ENCODE results near the gene MS4A8. TPM values are rescaled to one million over a fixed set of nuclear protein-coding genes. Genes with fewer than 3 reads are reported as not detected.
"Not testable (repeated sequence)": the region's sequence is repeated elsewhere in the genome, so short reads cannot be mapped to it uniquely, and the experiment has no call there.

The MS4A8 gene
- not detected for total RNA-seq

GRCh38 chr11:60699284-60699691 lies at the start of gene MS4A8:
MS4A8 (plus strand) TSS chr11:60699612; CDS start chr11:60700861, 1,249 bp downstream.
- no peaks in the 10 kb centered on the region for H3K4me1 Mint-ChIP-seq
- H3K36me3 Mint-ChIP-seq (ENCODE audit: low read depth): no peaks in the 10 kb centered on the region
- no peaks in the 10 kb centered on the region for H3K9me3 Mint-ChIP-seq
- DNase-seq: no peak
- no peak within 1 kb of the TSS for H3K4me3 Mint-ChIP-seq
- H3K27me3 Mint-ChIP-seq: peaks cover 7% of the 10 kb centered on the region
- CTCF ChIA-PET: no interaction called here
- no peak within 1 kb of the TSS for H3K27ac Mint-ChIP-seq
- POLR2A ChIA-PET: no interaction called here

GRCh38 chr11:60657888-60658287 lies 41.5 kb upstream of the MS4A8 start:
- Mint-ChIP-seq H3K4me3 (no peak overlapping the region), H3K4me1 (no peaks in the 10 kb centered on the region), H3K27ac (no peak overlapping the region), H3K27me3 (no peaks in the 10 kb centered on the region), H3K9me3 (no peaks in the 10 kb centered on the region), H3K36me3 (ENCODE audit: low read depth) (no peaks in the 10 kb centered on the region)
- POLR2A ChIA-PET: no interaction called here
- DNase-seq: no peak
- CTCF ChIA-PET: no interaction called here

GRCh38 chr11:60658409-60658808 lies 41.0 kb upstream of the MS4A8 start:
- Mint-ChIP-seq H3K27me3 (peaks cover 2% of the 10 kb centered on the region), H3K4me3 (no peak overlapping the region), H3K4me1 (no peaks in the 10 kb centered on the region), H3K27ac (no peak overlapping the region), H3K36me3 (ENCODE audit: low read depth) (no peaks in the 10 kb centered on the region), H3K9me3 (no peaks in the 10 kb centered on the region)
- ChIA-PET POLR2A (no interaction called here), CTCF (no interaction called here)
- no peak for DNase-seq

GRCh38 chr11:60672255-60672654 lies 27.2 kb upstream of the MS4A8 start:
- no peak for DNase-seq
- ChIA-PET POLR2A (no interaction called here), CTCF (no interaction called here)
- H3K4me3 Mint-ChIP-seq: no peak overlapping the region
- no peaks in the 10 kb centered on the region for H3K36me3 Mint-ChIP-seq (ENCODE audit: low read depth)
- H3K9me3 Mint-ChIP-seq: peaks cover 16% of the 10 kb centered on the region
- H3K4me1 Mint-ChIP-seq: no peaks in the 10 kb centered on the region
- H3K27ac Mint-ChIP-seq: no peak overlapping the region
- peaks cover 3% of the 10 kb centered on the region for H3K27me3 Mint-ChIP-seq

- CTCF ChIA-PET; H3K36me3 Mint-ChIP-seq (ENCODE audit: low read depth); DNase-seq; H3K4me3 Mint-ChIP-seq; H3K27ac Mint-ChIP-seq; POLR2A ChIA-PET; H3K27me3 Mint-ChIP-seq; H3K4me1 Mint-ChIP-seq: not testable (repeated sequence)
- peaks cover 20% of the 10 kb centered on the region for H3K9me3 Mint-ChIP-seq
These were observed 21.2 kb upstream of the MS4A8 start for GRCh38 chr11:60678231-60678630.

GRCh38 chr11:60679879-60680278 lies 19.5 kb upstream of the MS4A8 start:
- H3K27me3 Mint-ChIP-seq: peaks cover 6% of the 10 kb centered on the region
- peaks cover 16% of the 10 kb centered on the region for H3K9me3 Mint-ChIP-seq
- no peak overlapping the region for H3K4me3 Mint-ChIP-seq
- H3K36me3 Mint-ChIP-seq (ENCODE audit: low read depth): peaks cover 2% of the 10 kb centered on the region
- no peak for DNase-seq
- H3K4me1 Mint-ChIP-seq: no peaks in the 10 kb centered on the region
- ChIA-PET CTCF (no interaction called here), POLR2A (no interaction called here)
- no peak overlapping the region for H3K27ac Mint-ChIP-seq

GRCh38 chr11:60680455-60681119 lies 18.8 kb upstream of the MS4A8 start:
- Mint-ChIP-seq H3K36me3 (ENCODE audit: low read depth) (peaks cover 2% of the 10 kb centered on the region), H3K4me1 (no peaks in the 10 kb centered on the region), H3K27me3 (peaks cover 6% of the 10 kb centered on the region), H3K27ac (no peak overlapping the region), H3K9me3 (peaks cover 16% of the 10 kb centered on the region), H3K4me3 (no peak overlapping the region)
- CTCF ChIA-PET: no interaction called here
- POLR2A ChIA-PET: no interaction called here
- no peak for DNase-seq

GRCh38 chr11:60684541-60684848 lies 14.9 kb upstream of the MS4A8 start:
- CTCF ChIA-PET; H3K27me3 Mint-ChIP-seq; H3K9me3 Mint-ChIP-seq; H3K36me3 Mint-ChIP-seq (ENCODE audit: low read depth); H3K4me1 Mint-ChIP-seq; H3K27ac Mint-ChIP-seq; POLR2A ChIA-PET; H3K4me3 Mint-ChIP-seq; DNase-seq: not testable (repeated sequence)

GRCh38 chr11:60691661-60692060 lies 7.8 kb upstream of the MS4A8 start:
- no peaks in the 10 kb centered on the region for H3K36me3 Mint-ChIP-seq (ENCODE audit: low read depth)
- H3K9me3 Mint-ChIP-seq: no peaks in the 10 kb centered on the region
- no peak for DNase-seq
- H3K27ac Mint-ChIP-seq: no peak overlapping the region
- ChIA-PET POLR2A (no interaction called here), CTCF (no interaction called here)
- no peaks in the 10 kb centered on the region for H3K4me1 Mint-ChIP-seq
- peaks cover 4% of the 10 kb centered on the region for H3K27me3 Mint-ChIP-seq
- H3K4me3 Mint-ChIP-seq: no peak overlapping the region

- POLR2A ChIA-PET: no interaction called here
- CTCF ChIA-PET: no interaction called here
- Mint-ChIP-seq H3K4me3 (no peak overlapping the region), H3K36me3 (ENCODE audit: low read depth) (no peaks in the 10 kb centered on the region), H3K4me1 (no peaks in the 10 kb centered on the region), H3K27me3 (peaks cover 9% of the 10 kb centered on the region), H3K9me3 (no peaks in the 10 kb centered on the region), H3K27ac (no peak overlapping the region)
- no peak for DNase-seq
These were observed 524 bp downstream of the MS4A8 start for GRCh38 chr11:60699936-60700335.

GRCh38 chr11:60700689-60701468 lies 1.5 kb downstream of the MS4A8 start:
- ChIA-PET CTCF (no interaction called here), POLR2A (no interaction called here)
- no peaks in the 10 kb centered on the region for H3K36me3 Mint-ChIP-seq (ENCODE audit: low read depth)
- H3K4me1 Mint-ChIP-seq: no peaks in the 10 kb centered on the region
- no peak overlapping the region for H3K4me3 Mint-ChIP-seq
- DNase-seq: no peak
- H3K27me3 Mint-ChIP-seq: peaks cover 7% of the 10 kb centered on the region
- no peak overlapping the region for H3K27ac Mint-ChIP-seq
- no peaks in the 10 kb centered on the region for H3K9me3 Mint-ChIP-seq

GRCh38 chr11:60701469-60701818 lies 2.0 kb downstream of the MS4A8 start:
- Mint-ChIP-seq H3K36me3 (ENCODE audit: low read depth) (no peaks in the 10 kb centered on the region), H3K4me3 (no peak overlapping the region), H3K4me1 (no peaks in the 10 kb centered on the region), H3K9me3 (no peaks in the 10 kb centered on the region), H3K27ac (no peak overlapping the region), H3K27me3 (peaks cover 7% of the 10 kb centered on the region)
- ChIA-PET CTCF (no interaction called here), POLR2A (no interaction called here)
- no peak for DNase-seq

GRCh38 chr11:60703374-60703773 lies 4.0 kb downstream of the MS4A8 start:
- Mint-ChIP-seq H3K4me3 (no peak overlapping the region), H3K4me1 (no peaks in the 10 kb centered on the region), H3K27ac (no peak overlapping the region), H3K9me3 (no peaks in the 10 kb centered on the region), H3K36me3 (ENCODE audit: low read depth) (no peaks in the 10 kb centered on the region), H3K27me3 (peaks cover 6% of the 10 kb centered on the region)
- ChIA-PET CTCF (no interaction called here), POLR2A (no interaction called here)
- no peak for DNase-seq

GRCh38 chr11:60705895-60706294 lies 6.5 kb downstream of the MS4A8 start:
- no peak overlapping the region for H3K27ac Mint-ChIP-seq
- no peaks in the 10 kb centered on the region for H3K4me1 Mint-ChIP-seq
- H3K27me3 Mint-ChIP-seq: peaks cover 8% of the 10 kb centered on the region
- no peaks in the 10 kb centered on the region for H3K9me3 Mint-ChIP-seq
- DNase-seq: no peak
- H3K36me3 Mint-ChIP-seq (ENCODE audit: low read depth): no peaks in the 10 kb centered on the region
- ChIA-PET CTCF (no interaction called here), POLR2A (no interaction called here)
- no peak overlapping the region for H3K4me3 Mint-ChIP-seq
